GM18519 (cell line): ENCODE measurements around the gene CFAP58.

ENCODE experiments used
- ATAC-seq: cut with Tn5 transposase; IDR thresholded peaks from one replicate; pipeline ENCODE4 v1.9.1; 2021; ENCODE audit warnings: mild to moderate bottlenecking, moderate library complexity; ENCODE audit not compliant: unreplicated experiment, low FRiP score

The CFAP58 gene

GRCh38 chr10:104321226-104321625 lies 32.4 kb upstream of the CFAP58 start:
- ATAC-seq = no peak

- ATAC-seq = no peak
Measured at GRCh38 chr10:104321725-104322415, 31.8 kb upstream of the CFAP58 start.

- ATAC-seq = no peak
Measured at GRCh38 chr10:104322416-104322782, 31.2 kb upstream of the CFAP58 start.

GRCh38 chr10:104323085-104323484 lies 30.5 kb upstream of the CFAP58 start:
- no peak for ATAC-seq

GRCh38 chr10:104323760-104324201 lies 29.9 kb upstream of the CFAP58 start:
- no peak for ATAC-seq

GRCh38 chr10:104324221-104324686 lies 29.4 kb upstream of the CFAP58 start:
- ATAC-seq = no peak

GRCh38 chr10:104324931-104325330 lies 28.7 kb upstream of the CFAP58 start:
- no peak for ATAC-seq

GRCh38 chr10:104325436-104326435 lies 27.9 kb upstream of the CFAP58 start:
- no peak for ATAC-seq

- ATAC-seq = no peak
Measured at GRCh38 chr10:104326991-104327610, 26.5 kb upstream of the CFAP58 start.

GRCh38 chr10:104327745-104328645 lies 25.6 kb upstream of the CFAP58 start:
- no peak for ATAC-seq

- no peak for ATAC-seq
Measured at GRCh38 chr10:104328646-104328895, 25.1 kb upstream of the CFAP58 start.

- peak; percentile 44 for ATAC-seq
Measured at GRCh38 chr10:104328896-104329710, 24.5 kb upstream of the CFAP58 start.

GRCh38 chr10:104329735-104330134 lies 23.9 kb upstream of the CFAP58 start:
- ATAC-seq = no peak

- no peak for ATAC-seq
Measured at GRCh38 chr10:104330168-104331110, 23.2 kb upstream of the CFAP58 start.

- no peak for ATAC-seq
Measured at GRCh38 chr10:104331208-104331838, 22.3 kb upstream of the CFAP58 start.

- no peak for ATAC-seq
Measured at GRCh38 chr10:104332243-104333031, 21.2 kb upstream of the CFAP58 start.
